Esophagus squamous epithelium (tissue), 4 donors: ENCODE measurements around the gene SLC4A3.

Source experiments
- CTCF ChIP-seq, 6 experiments: fragments of 450-650 bp in 4 of 6; fragments of 200-600 bp in 2 of 6; sonication (generic) in 2 of 6; IDR thresholded peaks; one replicate each; pipeline ENCODE4 v1.5.1; 2016 to 2019; ENCODE audit warnings: antibody characterized with exemption in 6 of 6, mild to moderate bottlenecking in 4 of 6, moderate library complexity in 4 of 6
- POLR2A ChIP-seq, 4 donors: fragments of 450-650 bp; IDR thresholded peaks; one replicate each; pipeline ENCODE4 v1.6.1; 2017; ENCODE audit warnings: antibody characterized with exemption in 4 of 4, mild to moderate bottlenecking in 4 of 4, moderate library complexity in 3 of 4

GRCh38 chr2:219611866-219612576 is 15.4 kb upstream of the SLC4A3 start:
- TF ChIP-seq CTCF (IDR thresholded peaks at IDR 0.05) (no peak), POLR2A (IDR thresholded peaks at IDR 0.05) (no peak)
